Retina (tissue), 1 donor: ENCODE results near the gene CPA2.
"Not testable (repeated sequence)": the region's sequence is repeated elsewhere in the genome, so short reads cannot be mapped to it uniquely, and the experiment has no call there.

Experiments
- DNase-seq: peaks from one replicate; pipeline ENCODE4 v3.0.0-alpha.2; 2016

Gene CPA2

DNA sequence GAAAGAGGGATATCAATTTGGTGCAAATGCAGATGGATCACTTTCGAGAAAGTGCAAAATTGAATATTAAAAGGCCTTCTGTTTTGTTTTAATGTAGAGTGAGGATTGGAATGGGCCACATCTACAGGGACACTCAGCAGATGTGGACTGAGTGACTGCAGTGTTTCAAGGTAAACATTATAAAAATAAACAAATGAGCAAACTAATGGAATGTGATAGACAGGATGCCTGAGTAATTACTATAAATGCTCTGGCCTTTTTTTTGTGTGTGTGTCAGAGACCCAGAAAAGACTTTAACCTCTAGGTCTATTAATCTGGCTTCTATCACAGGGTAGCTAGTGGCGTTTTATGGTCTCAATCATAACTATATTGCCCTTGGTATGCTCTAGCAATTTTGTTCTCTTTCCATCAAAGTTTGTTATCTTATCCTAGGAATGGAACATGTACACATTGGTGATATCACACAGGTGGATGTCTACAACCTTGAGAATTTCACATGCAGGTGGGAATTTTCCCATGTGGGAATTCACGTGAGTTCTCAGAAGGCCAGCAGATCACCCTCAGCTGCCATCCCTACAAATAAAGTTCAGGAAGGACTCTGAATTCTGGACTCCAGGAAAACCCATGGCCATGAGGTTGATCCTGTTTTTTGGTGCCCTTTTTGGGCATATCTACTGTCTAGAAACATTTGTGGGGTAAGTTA is at the start of gene CPA2:
TSS of gene CPA2 (plus strand) at position 606 of the 703 bp plus-strand sequence. CDS start at position 625, 19 bp downstream.
- DNase-seq, result no peak

DNA sequence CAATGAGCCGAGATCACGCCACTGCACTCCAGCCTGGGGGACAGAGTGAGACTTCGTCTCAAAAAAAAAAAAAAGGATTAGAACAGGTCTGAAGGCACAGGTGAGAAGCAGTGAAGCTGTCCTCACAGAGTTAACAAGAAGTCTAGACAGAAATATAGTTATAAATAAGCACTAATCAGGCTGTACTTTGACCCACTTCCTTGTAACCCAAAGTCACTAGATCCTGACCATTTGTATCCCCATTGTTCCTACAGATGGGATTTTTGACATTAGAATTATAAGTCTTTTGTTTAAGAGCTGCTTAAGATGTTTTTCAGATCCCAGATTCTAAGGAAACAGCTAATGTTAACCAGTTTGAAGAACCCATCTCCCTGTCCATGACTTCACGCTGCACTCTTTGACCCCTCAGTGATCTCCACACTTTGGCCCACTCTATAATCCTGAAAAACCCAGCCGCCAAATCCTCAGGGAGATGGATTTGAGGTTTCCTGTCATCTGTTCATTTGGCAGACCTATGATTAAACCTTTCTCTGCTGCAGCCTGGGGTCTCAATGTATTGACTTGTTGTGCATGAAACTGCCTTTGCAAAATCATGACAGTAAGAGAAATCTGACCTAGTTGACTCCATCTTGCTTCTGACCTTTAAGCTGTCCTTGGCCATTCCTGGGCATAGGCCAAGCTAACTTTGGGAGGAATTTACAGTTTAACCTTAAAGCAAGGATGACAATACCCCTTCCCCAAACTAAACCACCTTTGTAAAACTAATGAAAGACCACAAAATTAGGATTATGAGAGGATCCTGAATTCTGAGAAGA is 47.6 kb upstream of the CPA2 start:
- no peak for DNase-seq

DNA sequence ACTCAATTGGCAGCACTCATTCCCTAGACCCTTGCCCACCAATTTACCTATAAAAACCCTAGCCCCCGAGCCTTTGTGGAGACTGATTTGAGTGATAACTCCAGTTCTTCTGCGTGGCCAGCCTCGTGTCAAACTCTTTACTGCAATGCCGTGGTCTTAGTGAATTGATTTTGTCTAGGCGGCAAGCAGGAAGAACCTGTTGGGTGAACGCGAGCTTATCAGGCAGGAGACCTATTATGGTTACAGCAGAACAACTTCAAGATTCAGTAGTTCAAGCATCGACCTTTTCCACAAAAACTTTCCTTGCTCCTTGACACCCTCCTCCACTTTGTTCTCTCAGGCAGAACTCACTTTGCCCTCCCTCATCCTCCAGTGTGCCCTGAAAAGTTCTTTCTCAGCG is 46.8 kb upstream of the CPA2 start:
- DNase-seq, result no peak

DNA sequence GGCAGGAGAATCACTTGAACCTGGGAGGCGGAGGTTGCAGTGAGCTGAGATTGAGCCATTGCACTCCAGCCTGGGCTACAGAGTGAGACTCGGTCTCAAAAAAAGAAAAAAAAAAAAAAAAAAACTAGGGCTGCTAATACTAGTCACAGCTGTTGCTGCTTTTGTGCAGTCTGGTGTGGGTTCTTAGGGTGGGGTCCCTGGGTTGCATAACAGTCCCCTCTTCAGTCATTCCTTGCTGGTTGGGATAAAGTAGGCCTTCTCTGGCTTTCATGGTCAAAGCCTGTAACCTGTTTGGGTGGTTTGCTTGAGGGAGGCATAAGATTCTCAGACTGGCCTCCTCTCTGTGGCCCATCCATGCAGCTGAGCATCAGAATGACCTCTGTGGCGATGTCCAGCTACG is 44.9 kb upstream of the CPA2 start:
- DNase-seq, result no peak

DNA sequence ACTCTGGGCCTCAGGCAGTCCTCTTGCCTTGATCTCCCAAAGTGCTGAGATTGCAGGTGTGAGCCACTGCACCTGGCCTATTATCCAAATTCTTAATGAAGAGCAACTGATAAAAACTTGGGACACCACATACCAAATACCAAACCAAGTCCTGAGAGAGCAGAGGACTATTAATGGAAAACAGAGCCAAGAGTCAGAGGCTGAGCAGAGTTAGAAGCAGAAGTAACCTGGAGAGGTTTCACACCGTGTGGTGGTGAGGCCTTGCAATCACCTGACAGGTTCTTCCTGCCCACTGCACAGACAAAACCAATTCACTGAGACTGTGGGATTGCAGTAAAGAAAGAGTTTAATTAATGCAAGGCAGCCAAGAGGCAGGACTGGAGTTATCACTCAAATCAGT is 43.0 kb upstream of the CPA2 start:
- DNase-seq, result no peak

DNA sequence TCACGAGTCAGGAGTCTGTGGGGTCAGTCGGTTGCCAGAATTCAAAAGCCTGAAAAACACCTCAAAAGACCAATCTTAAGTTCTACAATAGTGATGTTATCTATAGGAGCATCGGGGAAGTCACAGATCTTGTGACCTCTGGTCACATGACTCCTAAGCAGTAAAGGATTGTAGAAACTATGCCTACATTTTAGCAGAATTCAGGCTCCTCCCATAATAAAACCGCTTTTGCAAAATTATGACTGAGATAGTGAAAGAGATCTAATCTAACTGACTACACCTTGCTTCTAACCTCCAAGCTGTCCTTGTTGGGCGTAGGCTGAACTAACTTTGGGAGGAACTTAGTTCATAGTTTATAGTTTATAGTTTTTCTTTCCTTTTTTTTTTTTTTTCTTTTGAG is 42.5 kb upstream of the CPA2 start:
- DNase-seq, result no peak

DNA sequence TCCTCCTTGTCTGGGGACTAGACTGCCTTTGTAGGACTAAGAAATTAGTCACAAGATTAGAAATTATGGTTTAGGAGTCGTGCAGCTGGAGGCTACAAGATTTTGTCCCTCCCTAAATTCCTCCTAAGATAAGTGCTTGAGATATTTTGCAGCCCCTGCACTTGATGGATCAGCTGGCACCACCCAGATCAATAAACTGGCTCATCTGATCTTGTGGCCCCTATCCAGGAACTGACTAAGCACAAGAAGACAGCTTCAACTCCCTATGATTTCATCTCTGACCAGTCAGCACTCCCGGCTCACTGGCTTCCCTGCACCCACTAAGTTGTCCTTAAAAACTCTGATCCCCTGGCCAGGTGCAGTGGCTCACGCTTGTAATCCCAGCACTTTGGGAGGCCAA is 41.7 kb upstream of the CPA2 start:
- not testable (repeated sequence) for DNase-seq

DNA sequence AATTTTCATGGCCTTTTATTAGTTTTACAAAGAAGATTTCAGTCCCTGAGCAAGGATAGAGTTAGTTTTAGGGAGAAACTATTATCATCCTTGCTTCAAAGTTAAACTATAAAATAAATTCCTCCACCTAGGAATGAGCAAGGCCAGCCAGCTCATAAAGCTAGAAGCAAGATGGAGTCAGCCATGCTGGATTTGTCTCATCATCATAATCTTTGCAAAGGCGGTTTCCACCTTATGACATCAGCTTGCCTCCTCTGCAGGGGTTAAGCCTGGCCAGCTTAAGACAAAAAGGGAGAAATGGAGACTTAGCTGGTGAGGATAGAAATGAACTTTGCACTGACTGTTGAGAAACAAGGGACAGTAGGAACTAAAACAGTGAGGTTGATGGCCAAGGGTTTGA is 40.3 kb upstream of the CPA2 start:
- DNase-seq, result no peak

DNA sequence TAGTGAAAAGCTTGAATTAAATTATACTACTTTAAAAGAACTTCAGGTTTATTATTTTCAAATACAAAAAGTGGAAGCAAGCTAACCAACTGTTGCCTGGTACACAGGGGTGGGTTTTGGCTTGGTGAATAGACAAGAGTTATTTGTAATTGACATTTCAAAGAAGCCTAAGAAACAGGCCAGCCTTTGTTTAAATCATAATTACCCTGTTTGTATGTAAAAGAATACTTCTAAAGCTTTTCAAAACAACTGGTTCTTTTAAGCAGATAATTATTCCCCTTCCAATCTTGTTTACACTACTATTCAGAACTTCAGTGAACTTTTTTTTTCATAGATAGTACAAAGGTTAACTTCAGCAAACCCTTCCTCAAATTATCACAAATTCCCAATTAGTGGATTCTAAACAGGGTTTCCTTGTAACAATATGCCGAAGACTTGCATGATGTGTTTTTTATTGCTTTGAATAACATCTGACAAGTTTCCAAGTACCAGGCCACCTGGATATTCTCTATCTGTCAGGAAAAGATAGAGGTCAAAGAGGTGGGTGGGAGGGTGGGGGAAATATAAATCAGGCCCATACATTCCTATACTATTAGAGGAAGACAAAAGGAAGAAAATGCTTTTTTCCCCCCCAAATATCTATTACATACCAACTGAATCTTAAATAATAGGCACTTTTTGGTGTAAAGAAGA is 38.6 kb upstream of the CPA2 start:
- DNase-seq, result peak; percentile 25

DNA sequence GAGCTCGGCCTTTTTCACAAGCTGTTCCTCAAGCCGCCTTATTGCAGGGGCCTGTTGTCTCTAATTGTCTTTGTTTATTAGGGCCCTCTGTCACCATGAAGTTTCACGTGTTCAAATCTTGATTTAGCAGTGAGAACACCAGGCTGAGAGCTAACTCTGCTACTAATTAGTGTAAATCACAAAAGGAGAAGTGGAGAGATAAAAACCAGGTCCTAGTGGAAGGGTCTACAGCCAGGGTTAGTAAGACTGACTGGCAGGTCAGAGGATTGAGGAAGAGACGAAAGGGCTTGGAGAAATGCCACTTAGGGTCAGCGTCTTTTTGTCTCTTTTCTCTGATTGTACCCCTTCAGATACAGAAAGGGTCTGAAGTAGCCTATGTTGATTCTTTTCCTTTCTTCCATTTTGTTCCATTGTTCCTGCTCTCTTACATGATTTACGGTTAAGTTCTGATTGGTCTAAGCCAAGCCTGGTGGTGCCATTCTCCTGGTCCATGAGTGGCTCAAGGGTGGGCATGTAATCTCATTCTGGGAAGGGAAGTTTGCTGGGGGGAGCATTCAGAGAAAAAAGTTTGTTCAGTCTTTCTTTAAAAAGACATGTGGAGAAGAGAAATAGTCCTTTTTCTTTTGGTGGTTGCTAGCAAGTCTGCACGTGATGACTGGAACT is 37.7 kb upstream of the CPA2 start:
- peak; percentile 26 for DNase-seq

DNA sequence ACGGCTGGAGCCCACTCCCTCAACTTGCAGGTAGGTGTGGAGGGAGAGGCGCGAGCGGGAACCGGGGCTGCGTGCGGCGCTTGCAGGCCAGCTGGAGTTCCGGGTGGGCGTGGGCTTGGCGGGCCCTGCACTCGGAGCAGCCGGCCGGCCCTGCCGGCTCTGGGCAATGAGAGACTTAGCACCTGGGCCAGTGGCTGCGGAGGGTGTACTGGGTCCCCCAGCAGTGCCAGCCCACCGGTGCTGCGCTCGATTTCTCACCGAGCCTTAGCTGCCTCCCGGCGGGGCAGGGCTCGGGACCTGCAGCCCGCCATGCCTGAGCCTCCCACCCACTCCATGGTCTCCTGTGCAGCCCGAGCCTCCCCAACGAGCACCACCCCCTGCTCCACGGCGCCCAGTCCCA is 36.7 kb upstream of the CPA2 start:
- DNase-seq, result not testable (repeated sequence)

DNA sequence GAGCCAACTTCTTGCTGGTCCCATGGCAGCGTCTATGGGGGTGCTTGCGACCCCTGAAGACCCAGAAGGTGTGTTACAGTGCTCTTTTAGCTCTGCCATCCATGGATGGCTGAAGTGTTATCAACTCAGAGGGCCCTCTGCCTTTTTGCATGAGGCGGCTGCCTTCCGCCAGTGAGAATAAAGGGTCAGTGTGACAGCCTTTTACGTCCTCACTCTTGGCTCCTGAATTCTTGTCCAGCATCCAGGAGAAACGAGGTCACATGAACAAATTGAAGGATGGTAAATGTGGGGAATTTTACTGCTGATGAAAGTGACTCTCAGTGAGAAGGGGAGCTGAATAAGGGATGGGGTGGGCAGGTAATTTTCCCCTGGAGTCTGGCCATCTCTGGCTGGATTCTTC is 34.9 kb upstream of the CPA2 start:
- no peak for DNase-seq

DNA sequence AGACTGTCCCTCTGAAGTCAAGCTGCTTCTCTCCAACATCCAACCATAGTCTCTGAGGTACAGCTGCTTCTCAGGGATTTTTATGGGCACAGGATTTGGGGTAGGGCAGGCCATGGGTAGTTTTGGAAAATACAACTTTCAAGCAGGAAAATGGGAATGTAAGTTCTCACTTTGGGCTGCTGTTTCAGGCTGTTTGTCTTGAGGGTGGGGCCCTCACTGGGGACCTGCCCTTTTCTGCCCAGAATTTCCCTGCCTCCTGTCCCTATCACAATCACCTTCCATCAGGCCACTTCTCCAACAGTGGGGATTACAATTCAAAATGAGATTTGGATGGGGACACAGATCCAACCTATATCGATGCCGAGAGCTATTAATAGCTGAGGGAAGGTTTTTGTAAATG is 34.5 kb upstream of the CPA2 start:
- no peak for DNase-seq

DNA sequence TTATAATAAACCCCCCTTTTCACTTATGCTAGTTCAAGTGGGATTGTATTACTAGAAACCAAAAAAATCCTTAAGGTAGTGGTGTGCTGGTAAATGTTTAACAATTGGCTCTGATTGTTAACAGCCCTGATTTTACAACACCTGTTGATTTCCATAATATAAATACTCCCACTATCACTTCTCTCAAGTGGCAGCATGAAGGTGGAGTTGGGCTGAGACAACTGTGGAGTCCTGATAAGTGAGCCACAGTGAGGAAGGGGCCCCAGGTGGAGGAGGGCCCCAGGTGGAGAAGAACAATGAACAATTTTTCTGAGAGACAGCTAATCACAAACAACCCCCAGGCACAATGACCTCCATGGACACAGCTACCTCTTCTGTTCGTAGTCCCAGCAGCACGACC is 32.6 kb upstream of the CPA2 start:
- no peak for DNase-seq

DNA sequence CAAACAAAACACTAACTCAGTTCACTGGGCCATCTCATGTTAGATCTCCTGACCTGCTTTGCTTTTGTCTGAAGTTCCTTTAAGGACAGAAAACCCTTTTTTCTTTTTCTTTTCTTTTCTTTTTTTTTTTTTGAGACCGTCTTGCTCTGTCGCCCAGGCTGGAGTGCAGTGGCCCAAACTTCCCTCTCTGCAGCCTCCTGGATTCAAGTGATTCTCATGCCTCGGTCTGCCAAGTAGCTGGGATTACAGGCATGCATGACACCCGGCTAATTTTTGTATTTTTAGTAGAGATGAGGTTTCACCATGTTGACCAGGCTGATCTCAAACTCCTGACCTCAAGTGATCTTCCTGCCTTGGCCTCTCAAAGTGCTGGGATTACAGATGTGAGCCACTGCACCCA is 30.3 kb upstream of the CPA2 start:
- DNase-seq, result not testable (repeated sequence)

DNA sequence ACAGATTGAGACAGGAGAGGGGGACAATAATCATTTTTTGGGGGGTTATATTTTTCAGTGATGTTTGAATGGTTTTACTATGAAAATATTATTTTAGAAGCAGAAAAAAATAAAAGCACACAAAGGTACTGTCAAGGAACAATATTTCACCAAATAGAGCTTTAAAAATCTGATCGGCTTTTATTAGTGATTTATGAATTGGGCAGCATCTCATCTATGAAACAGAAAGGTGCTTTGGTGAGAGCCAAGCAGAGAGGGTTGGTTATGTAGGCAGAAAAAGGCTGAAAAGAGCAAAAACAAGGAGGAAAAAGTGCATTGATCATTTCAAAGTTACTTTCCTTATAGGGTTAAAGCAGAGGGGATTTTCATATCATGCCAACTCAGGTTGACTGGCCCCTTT is 26.4 kb upstream of the CPA2 start:
- no peak for DNase-seq

DNA sequence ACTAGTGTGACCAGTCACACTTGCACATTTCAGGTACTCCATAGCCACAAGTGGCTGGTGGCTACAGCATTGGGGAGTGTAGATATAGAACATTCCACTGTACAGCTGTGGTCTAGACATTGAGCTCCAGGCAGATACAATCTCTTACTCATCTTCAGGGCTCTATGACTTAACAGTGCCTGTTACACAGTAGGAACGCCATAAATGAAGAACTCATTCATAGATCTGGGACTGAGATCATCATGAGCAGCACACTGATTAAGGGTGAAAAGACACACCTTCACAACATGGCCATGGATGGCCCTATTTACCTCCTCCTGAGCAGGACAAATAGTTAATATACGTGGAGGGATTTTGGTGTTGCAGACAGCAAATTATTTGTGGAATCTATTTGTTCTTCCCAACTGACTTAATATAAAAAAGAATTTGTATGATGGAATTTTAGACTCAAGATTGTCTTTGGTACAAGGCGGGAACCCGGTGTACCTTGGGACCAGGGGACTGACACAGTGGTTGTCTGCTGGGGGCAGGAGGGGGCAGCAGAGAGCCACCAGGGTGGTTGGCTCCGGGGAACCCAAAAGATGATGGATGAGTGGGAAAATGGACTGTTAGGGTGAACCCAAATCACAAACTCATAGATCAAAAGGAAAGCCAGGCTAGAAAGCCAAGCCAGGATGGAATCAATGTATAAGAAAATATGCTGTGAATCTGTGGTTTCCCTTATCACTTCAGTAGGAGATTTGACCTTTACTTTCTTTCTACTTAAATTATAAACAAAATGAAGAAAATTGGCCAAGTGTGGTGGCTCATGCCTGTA is 24.3 kb upstream of the CPA2 start:
- DNase-seq, result peak; percentile 33

DNA sequence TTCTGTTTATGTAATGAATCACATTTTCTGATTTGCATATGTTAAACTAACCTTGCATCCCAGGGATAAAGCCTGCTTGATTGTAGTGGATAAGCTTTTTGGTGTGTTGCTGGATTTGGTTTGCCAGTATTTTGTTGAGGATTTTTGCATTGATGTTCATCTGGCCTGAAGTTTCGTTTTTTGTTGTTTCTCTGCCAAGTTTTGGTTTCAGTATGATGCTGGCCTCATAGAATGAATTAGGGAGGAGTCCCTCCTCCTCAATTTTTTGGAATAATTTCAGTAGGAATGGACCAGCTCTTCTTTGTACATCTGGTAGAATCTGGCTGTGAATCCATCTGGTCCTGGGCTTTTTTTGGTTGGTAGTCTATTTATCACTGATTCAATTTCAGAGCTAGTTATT is 23.2 kb upstream of the CPA2 start:
- not testable (repeated sequence) for DNase-seq

DNA sequence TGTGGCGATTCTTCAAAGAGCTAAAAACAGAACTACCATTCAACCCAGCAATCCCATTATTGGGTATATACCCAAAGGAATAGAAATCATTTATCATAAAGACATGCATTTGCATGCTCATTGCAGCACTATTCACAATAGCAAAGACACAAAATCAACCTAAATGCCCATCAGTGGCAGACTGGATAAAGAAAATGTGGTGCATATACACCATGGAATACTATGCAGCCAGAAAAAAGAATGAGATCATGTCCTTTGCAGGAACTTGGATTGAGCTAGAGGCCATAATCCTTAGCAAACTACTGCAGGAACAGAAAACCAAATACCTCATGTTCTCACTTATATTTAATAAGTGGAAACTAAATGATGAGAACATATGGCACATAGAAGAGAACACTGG is 20.2 kb upstream of the CPA2 start:
- not testable (repeated sequence) for DNase-seq

DNA sequence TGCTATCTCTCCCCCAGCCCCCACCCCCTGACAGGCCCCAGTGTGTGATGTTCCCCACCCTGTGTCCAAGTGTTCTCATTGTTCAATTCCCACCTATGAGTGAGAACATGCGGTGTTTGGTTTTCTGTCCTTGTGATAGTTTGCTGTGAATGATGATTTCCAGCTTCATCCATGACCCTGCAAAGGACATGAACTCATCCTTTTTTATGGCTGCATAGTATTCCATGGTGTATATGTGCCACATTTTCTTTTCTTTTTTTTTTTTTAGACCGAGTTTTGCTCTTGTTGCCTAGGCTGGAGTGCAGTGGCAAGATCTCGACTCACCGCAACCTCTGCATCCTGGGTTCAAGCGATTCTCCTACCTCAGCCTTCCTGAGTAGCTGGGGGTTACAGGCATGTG is 17.8 kb upstream of the CPA2 start:
- DNase-seq, result not testable (repeated sequence)

DNA sequence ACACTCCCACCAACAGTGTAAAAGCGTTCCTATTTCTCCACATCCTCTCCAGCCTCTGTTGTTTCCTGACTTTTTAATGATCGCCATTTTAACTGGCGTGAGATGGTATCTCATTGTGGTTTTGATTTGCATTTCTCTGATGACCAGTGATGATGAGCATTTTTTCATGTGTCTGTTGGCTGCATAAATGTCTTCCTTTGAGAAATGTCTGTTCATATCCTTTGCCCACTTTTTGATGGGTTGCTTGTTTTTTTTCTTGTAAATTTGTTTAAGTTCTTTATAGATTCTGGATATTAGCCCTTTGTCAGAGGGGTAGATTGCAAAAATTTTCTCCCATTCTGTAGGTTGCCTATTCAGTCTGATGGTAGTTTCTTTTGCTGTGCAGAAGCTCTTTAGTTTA is 17.0 kb upstream of the CPA2 start:
- not testable (repeated sequence) for DNase-seq

DNA sequence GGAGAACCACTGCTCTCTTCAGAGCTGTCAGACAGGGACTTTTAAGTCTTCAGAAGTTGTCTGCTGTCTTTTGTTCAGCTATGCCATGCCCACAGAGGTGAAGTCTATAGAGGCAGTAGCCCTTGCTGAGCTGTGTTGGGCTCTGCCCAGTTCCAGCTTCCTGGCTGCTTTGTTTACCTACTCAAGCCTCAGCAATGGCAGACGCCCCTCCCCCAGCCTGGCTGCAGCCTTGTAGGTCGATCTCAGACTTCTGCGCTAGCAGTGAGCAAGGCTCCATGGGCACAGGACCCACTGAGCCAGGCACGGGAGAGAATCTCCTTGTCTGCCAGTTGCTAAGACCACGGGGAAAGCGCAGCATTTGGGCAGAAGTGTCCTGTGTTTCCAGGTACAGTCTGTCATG is 12.1 kb upstream of the CPA2 start:
- no peak for DNase-seq
